Measurements from ENCODE around the gene C2orf92.

Gene C2orf92

DNA sequence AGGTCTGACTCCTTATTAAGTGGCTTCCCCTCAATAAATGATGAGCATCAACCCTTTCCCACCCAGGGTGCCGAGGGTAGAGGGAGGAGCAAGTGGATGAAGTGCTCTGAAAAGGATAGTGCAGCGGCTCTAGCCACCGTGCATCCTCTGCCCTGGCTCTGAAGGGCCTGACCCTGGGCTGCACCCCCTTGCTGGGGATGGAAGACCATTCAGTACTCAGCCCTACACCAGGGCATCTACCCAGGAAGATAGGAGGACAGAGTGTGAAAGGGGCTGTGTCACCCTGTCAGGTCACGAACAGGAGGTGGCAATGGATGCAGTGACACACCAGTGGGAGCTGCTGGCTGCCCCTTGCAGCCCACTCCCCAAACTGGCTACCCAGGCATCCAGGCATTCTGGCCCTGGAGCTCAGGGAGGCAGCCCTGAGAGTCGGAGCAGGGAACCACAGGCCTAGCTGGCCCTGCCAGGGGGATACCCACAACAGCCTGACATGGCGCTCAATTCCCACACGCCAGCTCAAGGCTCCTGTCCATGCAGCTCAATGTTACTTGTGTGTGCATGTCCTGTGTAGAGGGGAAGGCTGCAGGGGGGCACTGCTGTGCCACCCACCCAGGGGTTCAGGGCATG lies 13.3 kb upstream of the C2orf92 start:
- Mint-ChIP-seq H3K4me3 (no peak overlapping the region), H3K27me3 (no peaks in the 10 kb centered on the region), H3K4me1 (peaks cover 24% of the 10 kb centered on the region), H3K36me3 (ENCODE audit: low read depth) (peaks cover 43% of the 10 kb centered on the region), H3K27ac (no peak overlapping the region), H3K9me3 (no peaks in the 10 kb centered on the region)
- no peak for DNase-seq
- ATAC-seq, result no peak

DNA sequence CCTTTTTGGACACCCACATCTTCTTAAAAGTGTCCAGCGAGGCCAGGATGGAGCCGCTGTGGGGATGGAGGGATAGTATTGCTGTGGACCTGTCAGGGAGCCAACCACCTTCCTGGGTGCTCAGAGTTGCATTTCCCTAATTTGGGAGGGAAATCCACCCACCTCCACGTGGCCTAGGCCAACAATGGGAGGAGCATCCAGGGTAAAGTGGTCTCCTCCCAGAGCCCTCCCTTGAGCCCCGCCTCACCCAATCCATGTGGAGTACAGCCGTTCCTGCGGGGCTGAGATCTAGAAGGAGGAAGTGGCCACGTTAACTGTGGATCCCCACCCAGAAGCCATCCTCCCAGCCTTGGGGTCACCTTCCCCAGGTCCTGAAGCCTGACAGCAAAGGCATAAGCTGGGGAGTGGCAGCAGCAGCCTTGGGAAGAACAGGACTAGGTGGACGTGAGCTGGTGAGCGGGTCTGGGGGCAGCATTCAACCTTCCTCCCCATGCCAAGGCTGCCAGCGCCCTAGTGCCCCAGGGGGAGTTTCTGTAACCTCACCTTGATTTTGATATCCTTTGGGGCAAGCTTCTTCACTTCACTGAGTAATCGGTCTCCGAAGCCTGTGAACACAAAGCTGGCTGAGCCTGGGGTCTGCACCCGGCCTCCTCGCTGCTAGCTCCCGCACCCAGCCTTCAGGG lies 12.5 kb upstream of the C2orf92 start:
- Mint-ChIP-seq H3K9me3 (no peaks in the 10 kb centered on the region), H3K4me1 (peaks cover 32% of the 10 kb centered on the region)

DNA sequence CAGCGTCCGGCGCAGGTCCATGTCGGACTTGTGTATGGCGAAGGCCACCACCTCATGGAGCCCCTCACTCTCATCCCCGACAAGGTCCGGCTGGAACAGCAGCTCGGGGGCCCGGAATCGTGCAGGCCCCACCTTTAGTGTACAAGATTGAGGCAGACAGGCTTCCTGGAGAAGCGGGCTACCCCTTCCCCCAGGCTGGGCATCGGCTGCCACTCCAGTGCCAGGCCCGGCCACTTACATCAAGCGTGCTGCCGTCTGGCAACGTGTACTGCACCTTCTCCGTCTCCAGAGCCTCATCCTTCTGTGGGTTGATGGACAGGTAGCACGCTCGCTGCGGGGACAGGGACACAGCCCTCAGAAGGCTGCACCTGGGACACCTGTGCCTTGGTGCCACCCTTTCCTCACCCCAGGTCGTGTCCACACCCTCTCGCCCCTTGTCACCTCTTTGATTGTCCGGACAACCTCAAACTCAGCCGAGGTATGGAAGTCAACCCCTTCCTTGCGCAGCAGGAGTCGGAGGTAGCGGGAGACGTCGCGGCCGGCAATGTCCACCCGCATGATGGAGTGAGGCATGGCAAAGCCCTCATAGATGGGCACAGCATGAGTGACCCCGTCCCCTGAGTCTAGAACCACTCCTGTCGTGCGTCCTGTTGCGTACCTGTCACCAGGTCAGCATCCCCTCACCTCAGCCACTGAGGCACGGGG lies 11.4 kb upstream of the C2orf92 start:
- Mint-ChIP-seq H3K4me1 (peaks cover 41% of the 10 kb centered on the region), H3K27me3 (no peaks in the 10 kb centered on the region), H3K27ac (no peak overlapping the region), H3K9me3 (no peaks in the 10 kb centered on the region), H3K4me3 (no peak overlapping the region), H3K36me3 (ENCODE audit: low read depth) (peaks cover 49% of the 10 kb centered on the region)
- ATAC-seq (no peak), DNase-seq (no peak)

More for the DNA sequence above, 12.5 kb upstream of the C2orf92 start:
- no peak for DNase-seq
- ATAC-seq, result no peak
- H3K36me3 Mint-ChIP-seq (ENCODE audit: low read depth), result peaks cover 43% of the 10 kb centered on the region
- H3K27ac Mint-ChIP-seq, result no peak overlapping the region
- no peaks in the 10 kb centered on the region for H3K27me3 Mint-ChIP-seq
- H3K4me3 Mint-ChIP-seq, result no peak overlapping the region

DNA sequence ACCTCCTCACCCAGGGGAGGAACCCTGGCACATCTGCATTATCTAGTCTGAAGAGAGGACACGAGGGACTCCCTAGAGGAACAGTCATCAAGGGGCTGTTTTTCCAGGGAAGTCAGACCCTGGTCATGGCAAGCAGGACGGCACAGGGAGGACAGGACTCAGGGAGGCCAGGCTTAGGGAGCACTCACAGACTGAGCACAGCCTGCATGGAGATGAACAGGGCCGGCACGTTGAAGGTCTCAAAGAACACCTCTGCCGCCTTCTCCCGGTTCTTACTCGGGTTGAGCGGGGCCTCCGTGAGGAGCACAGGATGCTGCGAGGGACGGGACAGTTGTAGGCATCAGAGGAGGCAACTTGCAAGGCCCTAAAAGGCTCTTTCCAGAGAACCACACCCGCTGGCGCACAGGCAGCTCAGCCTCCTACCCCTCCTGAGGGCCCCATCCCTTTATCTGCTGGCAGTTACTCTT lies 10.8 kb upstream of the C2orf92 start:
- Mint-ChIP-seq H3K27me3 (no peaks in the 10 kb centered on the region), H3K27ac (no peak overlapping the region), H3K4me1 (peaks cover 41% of the 10 kb centered on the region), H3K4me3 (no peak overlapping the region), H3K9me3 (no peaks in the 10 kb centered on the region), H3K36me3 (ENCODE audit: low read depth) (peaks cover 44% of the 10 kb centered on the region)
- ATAC-seq (no peak), DNase-seq (no peak)

DNA sequence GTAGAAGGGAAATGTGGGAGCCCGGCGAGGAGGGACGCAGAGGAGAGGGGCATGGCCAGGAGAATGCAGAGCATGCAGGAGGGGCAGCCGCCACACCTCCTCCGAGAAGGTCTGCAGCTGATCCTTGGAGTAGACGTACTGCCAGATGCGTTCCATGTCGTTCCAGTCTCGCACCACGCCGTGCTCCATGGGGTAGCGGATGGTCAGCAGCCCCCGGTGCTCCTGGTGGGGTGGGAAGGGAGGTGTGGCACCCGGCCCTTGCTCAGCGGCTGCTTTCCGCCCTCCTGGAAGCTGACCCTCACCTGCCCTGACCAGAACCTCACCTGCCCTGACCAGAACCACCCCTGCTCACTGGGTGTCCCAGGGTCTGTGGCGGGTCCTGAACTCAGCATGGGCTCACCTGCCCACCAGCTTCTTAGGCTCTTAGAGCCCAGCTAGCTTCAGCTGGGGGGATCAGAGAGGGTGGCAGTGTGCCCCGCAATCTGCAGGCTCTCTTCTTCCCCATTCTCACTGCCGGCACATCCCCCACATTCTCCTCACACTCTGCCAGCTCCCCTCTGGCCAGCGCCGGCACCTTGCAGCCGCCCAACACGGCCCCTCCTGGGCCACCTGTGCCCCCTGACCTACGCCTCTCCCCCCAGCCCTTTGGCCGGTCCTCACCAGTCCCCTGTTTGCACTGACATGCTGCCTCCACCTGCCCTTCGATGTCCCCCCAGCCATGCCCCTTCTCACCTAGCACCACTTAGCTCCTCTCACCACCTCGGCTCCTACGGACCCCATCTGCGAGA lies 10.1 kb upstream of the C2orf92 start:
- DNase-seq (no peak), ATAC-seq (no peak)
- H3K36me3 Mint-ChIP-seq (ENCODE audit: low read depth), result peaks cover 38% of the 10 kb centered on the region
- no peaks in the 10 kb centered on the region for H3K27me3 Mint-ChIP-seq
- no peak overlapping the region for H3K4me3 Mint-ChIP-seq
- no peaks in the 10 kb centered on the region for H3K9me3 Mint-ChIP-seq
- H3K4me1 Mint-ChIP-seq, result peaks cover 42% of the 10 kb centered on the region
- peak overlapping the region; percentile 35 for H3K27ac Mint-ChIP-seq

DNA sequence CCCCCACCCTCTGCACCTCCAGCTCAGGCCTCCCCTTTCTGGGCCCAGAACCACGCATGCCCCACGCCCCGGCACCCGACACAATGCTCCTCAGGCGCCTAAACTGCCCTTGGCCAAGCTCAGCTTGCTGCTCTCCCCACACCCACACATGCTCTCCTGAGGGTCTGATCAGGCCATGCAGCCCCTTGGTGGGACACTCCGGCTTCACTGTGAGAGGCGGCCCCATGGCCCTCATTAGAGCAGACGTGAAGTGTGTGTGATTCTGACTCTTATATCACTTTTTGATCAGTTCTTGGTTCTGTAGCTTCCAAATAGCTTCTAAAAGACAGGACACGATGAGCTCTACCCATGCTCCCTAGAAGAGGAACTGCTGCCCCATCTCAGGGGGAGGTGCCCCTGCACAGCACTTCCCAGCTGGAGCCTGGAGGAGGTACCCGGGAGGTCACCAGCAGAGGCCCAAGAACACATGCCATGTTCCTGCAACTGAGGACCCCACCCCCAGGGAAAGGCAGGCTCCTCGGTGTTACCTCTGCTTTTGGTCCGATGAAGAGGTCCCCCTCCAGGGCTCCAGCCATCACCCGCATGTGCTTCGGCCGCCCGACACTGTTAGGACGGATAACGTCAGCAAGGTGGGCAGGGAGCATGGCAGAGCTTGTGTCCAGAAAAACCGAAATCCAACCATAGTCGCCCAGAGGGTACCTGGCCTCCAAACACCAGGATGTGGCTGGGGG lies 9.3 kb upstream of the C2orf92 start:
- Mint-ChIP-seq H3K27me3 (no peaks in the 10 kb centered on the region), H3K4me3 (no peak overlapping the region), H3K9me3 (no peaks in the 10 kb centered on the region), H3K4me1 (peaks cover 42% of the 10 kb centered on the region), H3K36me3 (ENCODE audit: low read depth) (peaks cover 32% of the 10 kb centered on the region), H3K27ac (peak overlapping the region; percentile 35)
- ATAC-seq, result no peak
- no peak for DNase-seq

DNA sequence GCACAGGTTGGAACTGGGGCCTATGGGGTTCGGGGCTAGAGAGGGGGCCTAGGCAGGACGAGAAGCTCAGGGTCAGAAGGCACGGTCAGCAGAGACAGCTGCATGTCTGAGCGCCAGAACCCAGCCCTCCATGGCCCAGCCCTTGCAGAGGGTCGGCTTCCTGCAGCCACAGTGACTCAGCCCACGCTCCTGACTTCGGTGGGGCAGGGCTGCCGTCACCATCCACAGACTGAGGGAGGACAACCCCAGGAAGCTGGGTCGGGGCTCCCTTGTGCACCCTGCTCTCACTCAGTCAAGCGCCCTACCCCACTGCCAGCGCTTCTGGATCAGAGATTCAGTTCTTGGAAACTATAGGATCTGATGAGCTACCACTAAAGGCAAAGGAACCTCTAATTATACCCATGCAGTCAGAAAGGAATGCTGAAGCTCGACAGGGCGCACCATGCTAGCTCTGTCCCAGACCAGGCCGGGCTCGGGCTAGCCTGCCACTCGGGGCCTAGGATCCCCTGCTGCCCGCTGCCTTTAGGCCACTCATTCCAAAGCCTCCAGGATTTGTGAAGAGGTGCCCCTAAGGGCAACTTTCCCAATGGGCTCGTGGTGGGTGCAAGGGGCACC lies 8.6 kb upstream of the C2orf92 start:
- Mint-ChIP-seq H3K4me3 (peak overlapping the region; percentile 94), H3K27ac (peak overlapping the region; percentile 62), H3K27me3 (no peaks in the 10 kb centered on the region)

DNA sequence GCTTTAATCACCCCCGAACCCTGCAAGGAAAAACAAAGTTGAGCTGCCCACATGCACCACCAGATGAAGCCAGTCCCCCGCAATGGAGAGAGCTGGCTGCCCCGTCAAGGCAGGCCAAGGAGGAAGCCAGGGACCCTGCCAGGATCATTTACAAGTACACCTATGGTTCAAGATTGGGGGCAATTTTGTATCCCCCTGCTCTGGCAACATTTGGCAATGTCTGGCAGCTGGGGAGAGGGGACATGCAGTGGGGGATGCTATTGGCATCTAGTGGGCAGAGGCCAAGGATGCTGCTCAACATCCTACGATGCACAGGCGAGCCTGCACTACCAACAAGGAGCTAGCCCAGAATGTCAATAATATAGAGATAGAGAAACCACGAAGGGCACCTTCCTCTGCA lies 7.6 kb upstream of the C2orf92 start:
- ATAC-seq, result no peak
- no peaks in the 10 kb centered on the region for H3K9me3 Mint-ChIP-seq
- H3K4me3 Mint-ChIP-seq, result peak overlapping the region; percentile 94
- peaks cover 39% of the 10 kb centered on the region for H3K4me1 Mint-ChIP-seq
- H3K27me3 Mint-ChIP-seq, result no peaks in the 10 kb centered on the region
- peaks cover 24% of the 10 kb centered on the region for H3K36me3 Mint-ChIP-seq (ENCODE audit: low read depth)
- DNase-seq, result no peak
- H3K27ac Mint-ChIP-seq, result peak overlapping the region; percentile 98

More for the DNA sequence above, 8.6 kb upstream of the C2orf92 start:
- Mint-ChIP-seq H3K4me1 (peaks cover 39% of the 10 kb centered on the region), H3K9me3 (no peaks in the 10 kb centered on the region), H3K36me3 (ENCODE audit: low read depth) (peaks cover 28% of the 10 kb centered on the region)
- ATAC-seq (no peak), DNase-seq (no peak)

DNA sequence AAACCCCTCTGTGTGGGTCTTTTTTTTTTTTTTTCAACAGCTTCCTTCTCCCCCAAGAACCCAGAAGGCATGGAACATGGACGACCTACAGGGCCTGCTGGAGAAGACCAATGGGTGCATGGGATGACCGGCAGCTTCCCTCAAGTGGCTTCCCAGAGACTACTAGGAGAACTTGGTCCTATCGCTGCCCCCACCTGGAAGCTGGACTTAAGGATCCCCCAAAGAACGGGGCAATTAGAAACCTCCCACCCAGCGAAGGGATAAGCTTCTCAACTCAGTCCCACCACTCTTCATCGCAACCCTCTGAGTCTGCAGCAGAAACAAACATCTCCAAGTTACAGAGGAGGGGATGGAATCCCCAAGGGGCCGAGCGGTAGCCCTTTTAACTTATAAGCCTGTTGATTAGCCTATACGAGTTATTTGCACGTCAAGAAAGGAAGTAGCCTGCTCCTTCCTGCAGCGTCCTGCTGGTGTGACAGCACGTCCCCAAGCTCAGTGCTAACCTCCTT lies 7.1 kb upstream of the C2orf92 start:
- ATAC-seq (no peak), DNase-seq (no peak)
- Mint-ChIP-seq H3K27ac (peak overlapping the region; percentile 98), H3K4me1 (peaks cover 39% of the 10 kb centered on the region), H3K27me3 (no peaks in the 10 kb centered on the region), H3K4me3 (peak overlapping the region; percentile 94), H3K9me3 (no peaks in the 10 kb centered on the region), H3K36me3 (ENCODE audit: low read depth) (peaks cover 23% of the 10 kb centered on the region)

DNA sequence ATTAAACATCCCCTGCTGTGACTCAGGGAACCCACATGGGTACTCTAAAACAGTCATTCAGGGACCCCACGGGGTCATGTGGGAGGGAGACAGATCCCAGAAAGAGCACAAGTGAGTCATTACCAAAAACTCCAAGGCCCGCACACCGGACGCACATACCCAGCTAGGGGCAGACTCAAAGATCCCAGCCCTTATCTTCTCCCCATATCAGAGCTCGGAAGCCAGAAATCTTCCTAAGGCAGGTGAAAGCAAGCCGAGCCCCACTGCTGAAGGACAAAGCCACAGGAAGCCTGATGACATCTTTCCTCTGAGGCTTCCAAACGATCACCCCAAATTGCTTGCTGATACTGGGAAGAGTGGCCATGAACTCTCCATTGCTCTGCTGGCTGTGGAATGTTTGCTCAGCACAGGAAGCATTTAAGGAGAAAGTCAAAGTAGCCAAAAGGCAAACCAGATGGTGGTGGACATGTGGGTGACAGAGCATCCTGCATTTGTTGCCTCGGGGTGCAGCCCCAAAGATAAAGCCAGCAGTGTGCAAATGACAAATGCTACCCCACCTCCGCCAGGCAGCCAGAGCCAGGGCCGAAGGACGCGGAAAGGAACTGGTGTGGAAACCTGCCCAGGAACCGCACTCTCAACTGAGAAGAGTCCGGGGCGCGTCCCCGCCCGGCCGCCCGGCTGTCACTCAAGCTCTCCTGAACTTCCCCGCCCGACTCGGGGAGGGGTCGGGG lies 6.5 kb upstream of the C2orf92 start:
- Mint-ChIP-seq H3K4me1 (peaks cover 39% of the 10 kb centered on the region), H3K27me3 (no peaks in the 10 kb centered on the region), H3K4me3 (peak overlapping the region; percentile 94), H3K27ac (peak overlapping the region; percentile 98), H3K36me3 (ENCODE audit: low read depth) (peaks cover 25% of the 10 kb centered on the region), H3K9me3 (no peaks in the 10 kb centered on the region)
- ATAC-seq (peak; percentile 84), DNase-seq (peak; percentile 82)

DNA sequence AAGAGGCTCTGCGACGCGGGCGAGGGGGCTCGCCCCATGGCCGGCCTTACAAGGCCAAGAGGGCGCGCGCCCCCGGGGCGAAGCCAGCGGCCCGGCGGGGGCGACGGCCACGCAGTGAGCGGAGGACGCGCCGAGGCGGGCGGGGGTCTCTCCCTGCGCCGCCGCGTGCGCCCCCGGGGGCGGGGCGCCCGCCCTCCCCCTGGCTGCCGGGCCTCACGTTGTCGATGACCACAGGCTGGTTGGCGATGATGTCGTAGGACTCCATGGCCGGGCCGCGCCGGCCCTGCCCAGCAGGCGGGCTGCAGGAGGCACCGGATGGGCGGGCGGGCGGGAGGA lies 5.9 kb upstream of the C2orf92 start:
- no peak for ATAC-seq
- Mint-ChIP-seq H3K9me3 (no peaks in the 10 kb centered on the region), H3K4me1 (peaks cover 39% of the 10 kb centered on the region), H3K27ac (peak overlapping the region; percentile 98), H3K4me3 (peak overlapping the region; percentile 94), H3K36me3 (ENCODE audit: low read depth) (peaks cover 20% of the 10 kb centered on the region), H3K27me3 (no peaks in the 10 kb centered on the region)
- DNase-seq, result no peak

DNA sequence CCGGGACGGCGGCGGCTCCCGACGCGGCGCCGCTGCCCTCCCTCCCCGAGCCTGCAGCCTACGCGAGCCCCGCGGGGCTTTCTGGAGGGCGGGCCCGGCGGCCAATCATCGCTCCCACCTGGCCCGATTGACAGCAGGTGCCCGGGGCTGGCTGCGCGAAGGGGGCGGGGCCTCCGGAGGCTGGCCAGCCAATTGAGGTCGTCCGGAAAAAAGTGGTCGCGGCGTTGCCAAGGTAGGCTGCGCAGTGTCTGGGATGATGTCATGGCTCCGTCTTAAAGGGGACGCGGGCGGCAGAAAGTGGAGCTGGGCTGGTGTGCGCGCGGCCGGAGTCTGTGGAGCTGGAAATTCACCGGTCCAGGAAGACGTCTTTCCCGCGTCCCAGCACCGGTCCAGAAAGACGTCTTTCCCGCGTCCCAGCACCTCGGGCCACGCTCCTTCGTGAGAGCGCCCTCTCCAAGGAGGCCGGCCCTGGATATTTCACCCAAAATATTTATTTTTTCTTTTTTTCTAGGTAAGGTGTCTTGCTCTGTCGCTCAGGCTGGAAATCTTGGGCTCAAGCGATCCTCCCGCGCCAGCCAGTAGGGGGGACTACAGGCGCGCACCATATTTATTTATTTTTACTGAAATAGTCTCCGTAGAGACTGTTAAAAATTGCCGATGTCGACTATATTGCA lies 5.4 kb upstream of the C2orf92 start, which contains the start of gene ACTR1B:
TSS of gene ACTR1B (minus strand) at position 83 of the 674 bp plus-strand sequence. CDS start 154 bp downstream, outside the sequence.
- ATAC-seq, result peak; percentile 67
- H3K4me1 Mint-ChIP-seq, result peaks cover 39% of the 10 kb centered on the region
- H3K27ac Mint-ChIP-seq, result peak within 1 kb of the TSS; percentile 98
- no peaks in the 10 kb centered on the region for H3K9me3 Mint-ChIP-seq
- DNase-seq, result peak; percentile 98
- H3K4me3 Mint-ChIP-seq, result peak within 1 kb of the TSS; percentile 94
- H3K27me3 Mint-ChIP-seq, result no peaks in the 10 kb centered on the region
- peaks cover 18% of the 10 kb centered on the region for H3K36me3 Mint-ChIP-seq (ENCODE audit: low read depth)
